DMS 273 treated with DMSO at 0.1 percent for 48 hours (cell line): ENCODE results near the gene TSKS.

Experiments
- DNase-seq: peaks from one replicate; lab custom pipeline; 2025; lab: John Stamatoyannopoulos, UW

TSKS gene, protein sequence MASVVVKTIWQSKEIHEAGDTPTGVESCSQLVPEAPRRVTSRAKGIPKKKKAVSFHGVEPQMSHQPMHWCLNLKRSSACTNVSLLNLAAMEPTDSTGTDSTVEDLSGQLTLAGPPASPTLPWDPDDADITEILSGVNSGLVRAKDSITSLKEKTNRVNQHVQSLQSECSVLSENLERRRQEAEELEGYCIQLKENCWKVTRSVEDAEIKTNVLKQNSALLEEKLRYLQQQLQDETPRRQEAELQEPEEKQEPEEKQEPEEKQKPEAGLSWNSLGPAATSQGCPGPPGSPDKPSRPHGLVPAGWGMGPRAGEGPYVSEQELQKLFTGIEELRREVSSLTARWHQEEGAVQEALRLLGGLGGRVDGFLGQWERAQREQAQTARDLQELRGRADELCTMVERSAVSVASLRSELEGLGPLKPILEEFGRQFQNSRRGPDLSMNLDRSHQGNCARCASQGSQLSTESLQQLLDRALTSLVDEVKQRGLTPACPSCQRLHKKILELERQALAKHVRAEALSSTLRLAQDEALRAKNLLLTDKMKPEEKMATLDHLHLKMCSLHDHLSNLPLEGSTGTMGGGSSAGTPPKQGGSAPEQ

DNA sequence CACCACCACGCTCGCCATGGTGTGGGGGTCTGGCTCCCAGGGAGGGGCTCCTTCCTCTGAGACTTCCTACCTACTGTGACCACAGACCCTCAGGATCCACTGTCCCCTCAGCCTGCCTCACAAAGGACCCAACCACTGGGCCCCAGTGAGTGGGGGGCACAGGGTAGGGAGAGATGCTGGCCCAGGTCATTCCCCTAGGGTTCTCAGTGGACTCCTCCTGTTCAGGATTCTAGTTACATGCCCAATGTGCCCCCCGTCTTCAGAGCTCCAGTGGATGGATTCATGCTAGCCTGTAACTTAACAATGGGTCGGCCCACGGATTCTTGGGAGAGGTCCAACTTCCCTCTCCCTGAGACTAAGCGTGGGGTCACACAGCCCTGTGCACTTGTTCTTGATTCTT lies at the start of gene TSKS:
TSKS (minus strand) TSS at position 77 of the 400 bp plus-strand sequence; CDS start at position 18, 59 bp downstream.
- DNase-seq, result no peak

DNA sequence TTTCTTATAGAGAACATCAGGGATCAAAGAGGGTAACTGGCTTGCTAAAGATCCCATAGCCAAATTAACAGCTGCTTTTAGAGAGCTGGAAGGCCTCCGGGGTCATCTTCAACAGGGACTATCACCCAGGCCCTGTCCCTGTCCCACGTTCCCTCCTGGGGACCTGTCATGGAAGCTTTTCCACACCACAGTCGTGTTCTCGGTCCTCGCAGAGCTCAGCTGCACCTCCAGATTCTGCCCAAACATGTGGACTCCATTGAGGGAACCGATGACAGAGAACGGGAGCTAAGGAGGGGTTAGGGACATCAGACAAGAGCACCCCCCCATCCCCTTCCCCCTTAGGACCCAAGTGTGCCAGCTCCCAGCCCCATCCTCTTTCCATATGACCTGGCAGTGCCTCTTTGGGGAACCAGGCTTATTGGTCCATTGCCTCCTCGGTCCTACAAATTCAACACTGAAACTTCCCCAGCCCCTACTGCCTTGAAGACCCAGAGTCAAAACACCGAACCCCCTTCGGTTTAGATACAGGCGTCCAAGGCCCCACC lies 49.4 kb upstream of the TSKS start:
- DNase-seq, result no peak

DNA sequence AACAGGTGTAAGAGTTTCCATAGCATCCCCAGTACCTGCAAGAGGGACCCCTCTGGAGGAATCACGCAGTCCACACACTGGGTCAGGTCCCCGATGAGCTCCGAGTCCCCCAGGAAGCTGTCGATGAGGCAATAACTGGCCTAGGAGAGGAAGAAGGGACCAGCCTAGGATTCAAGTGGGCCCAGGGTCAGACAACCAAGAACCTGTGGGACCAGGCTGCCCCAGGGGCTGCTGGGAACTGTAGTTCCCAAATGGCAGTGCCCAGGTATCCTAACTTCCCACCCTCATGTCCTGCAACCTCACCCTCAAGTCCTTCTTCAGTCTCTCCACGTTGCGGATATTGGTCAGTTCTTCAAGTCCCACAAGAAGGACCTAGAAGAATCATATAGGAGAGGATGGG lies 48.2 kb upstream of the TSKS start:
- no peak for DNase-seq

DNA sequence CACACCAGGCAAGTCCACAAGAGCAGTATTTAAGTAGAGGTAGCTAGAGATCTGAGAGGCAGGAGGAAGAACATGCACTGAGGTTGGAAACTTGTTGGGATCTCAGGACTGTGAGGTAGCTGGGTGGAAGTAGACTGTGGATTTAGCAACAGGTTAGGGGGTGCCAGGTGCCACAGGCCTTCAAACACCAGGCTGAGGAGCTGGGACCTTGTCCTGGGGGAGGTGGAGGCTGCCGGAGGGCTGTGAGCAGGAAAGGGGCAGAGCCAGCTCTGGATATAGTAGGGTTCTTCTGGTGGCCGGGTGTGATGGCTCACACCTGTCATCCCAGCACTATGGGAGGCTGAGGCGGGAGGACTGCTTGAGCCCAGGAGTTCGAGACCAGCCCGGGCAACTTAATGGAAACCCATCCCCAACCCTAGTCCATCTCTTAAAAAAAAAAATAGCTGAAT lies 46.9 kb upstream of the TSKS start:
- no peak for DNase-seq

DNA sequence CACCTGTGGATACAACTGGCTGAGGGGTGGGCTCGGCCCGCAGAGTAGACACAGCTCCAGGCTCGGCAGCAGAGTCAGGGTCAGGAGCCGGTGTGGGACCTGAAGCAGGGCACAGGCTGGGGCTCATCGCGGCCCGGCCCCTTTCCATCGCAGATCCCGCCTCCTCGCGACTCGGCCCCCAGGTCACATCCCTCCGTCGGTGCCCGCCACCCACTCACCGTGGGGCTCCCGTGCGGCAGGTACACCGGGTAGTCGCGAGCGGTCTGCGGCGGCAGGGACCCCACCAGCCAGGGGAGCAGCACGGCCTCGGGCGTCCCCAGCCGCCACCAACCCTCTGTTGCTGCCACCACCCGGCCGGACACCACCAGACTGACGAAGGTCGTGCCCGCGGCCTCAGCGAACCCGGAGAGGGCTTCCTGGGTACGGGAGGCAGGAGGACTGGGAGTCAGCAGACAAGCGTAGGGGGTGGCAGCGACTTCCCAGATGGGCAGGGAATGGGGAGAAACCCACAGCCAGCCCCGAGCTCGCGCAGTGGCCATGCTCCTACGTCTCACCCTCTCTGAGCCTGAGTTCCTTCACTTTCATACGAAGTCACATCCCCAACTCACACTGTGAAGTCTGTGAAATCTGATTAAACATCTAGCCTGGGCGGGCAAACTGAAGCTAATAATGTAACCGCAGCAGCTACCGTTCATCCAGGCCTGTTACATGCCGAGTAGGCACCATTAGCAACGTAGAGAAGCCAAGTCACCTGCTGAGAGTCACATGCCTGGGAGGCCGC lies 46.2 kb upstream of the TSKS start:
- DNase-seq, result no peak

DNA sequence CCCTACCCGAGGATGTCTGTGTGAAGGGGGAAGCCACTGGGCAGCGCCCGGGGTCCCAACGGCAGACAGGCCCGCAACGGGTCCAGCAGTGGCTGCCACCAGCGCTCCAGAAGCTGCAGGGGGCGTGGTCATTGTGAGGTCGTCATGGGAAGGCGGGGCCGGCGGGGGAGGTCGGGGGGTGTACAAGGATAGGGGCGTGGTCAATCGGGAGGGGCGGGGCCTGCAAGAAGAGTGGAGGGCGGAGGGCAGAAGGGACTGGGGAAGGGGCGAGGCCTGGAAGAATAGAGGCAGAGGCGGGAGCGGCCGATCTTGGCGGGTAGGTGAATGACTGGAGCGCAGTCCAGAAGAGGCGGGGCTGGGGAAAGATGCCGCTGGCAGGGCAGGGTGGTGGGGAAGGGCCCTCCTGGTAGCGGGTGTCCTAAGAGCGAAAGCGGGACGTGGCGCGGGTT lies 45.6 kb upstream of the TSKS start:
- no peak for DNase-seq

DNA sequence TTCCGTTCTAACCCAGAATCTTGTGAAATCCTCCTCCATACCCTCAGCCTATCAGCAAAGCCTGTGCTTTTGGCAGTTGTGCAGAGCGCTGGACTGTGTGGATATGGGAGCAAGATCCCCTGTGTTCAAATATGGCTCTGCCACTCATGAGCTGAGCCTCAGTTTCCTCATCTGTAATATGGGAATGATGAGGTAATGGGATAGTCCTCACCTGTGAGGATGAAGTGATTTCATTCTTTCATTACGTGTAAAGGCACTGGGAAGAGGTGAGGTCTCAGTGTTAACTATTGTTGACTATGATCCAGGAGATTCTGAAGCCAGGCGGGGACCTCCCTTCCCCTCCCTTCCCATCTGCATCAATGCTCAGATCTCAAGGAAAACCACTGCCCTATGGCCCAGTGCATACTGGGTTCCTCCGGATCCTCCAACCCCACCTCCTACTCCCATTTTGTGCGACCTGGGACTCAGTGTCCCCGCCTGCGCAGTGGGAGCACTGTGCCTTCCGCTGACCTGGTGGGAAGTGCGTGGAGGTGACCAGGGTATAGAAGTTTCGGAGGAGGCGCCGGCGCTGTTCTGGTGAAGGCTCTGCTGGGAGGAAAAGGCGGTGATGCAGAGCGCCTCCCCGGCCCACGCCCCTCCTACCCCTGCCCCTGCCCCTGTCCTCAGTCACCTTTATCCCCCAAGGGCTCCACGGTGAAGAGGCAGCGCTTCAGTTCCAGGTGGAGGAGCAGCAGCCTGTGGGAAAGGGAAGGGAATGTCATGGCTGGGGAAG lies 45.0 kb upstream of the TSKS start:
- no peak for DNase-seq

DNA sequence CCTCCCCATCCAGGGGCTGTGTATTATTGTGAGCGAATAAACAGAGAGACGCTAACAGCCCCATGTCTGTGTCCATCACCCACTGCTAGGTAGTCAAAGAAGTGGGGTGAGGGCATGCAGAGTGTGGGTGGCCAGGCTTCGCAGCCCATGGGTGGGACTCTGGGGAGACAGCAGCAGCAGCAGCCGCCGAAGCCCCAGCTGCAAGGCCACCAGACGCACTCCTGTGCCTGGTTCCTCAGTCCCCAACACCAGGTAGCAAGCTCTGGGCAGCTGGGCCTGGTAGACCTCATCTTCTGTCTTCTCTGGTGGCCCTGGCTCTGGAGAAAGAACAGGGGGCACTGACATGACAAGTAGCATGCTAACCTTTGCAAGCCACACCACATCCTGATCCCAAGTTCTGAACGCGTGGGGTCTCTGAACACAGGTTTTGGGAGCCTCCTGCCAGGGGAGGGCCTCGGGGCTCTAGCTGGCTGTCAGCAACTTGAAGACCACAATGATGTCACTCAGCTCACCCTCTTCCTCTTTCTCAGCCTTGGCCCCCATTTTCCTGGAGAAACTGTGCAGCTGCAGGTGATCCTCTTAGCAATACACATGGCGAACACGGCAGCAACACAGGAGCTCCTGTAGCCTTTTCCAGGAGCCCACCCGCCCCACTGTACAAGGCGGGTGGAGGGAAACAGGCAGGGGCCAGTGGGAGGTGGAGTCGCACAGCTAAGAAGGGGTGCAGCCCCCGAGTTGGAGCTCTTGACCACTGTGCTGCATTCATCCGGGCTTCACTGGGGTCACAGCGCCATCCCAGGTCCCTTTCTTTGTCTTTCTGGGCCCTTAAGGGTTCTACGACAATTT lies 44.2 kb upstream of the TSKS start:
- DNase-seq, result no peak

DNA sequence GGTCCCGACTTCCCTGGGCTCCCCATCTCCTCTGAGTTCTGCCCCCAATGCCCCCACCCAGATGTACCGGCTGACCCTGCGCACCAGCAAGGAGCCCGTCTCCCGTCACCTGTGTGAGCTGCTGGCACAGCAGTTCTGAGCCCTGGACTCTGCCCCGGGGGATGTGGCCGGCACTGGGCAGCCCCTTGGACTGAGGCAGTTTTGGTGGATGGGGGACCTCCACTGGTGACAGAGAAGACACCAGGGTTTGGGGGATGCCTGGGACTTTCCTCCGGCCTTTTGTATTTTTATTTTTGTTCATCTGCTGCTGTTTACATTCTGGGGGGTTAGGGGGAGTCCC lies 43.5 kb upstream of the TSKS start:
- no peak for DNase-seq

DNA sequence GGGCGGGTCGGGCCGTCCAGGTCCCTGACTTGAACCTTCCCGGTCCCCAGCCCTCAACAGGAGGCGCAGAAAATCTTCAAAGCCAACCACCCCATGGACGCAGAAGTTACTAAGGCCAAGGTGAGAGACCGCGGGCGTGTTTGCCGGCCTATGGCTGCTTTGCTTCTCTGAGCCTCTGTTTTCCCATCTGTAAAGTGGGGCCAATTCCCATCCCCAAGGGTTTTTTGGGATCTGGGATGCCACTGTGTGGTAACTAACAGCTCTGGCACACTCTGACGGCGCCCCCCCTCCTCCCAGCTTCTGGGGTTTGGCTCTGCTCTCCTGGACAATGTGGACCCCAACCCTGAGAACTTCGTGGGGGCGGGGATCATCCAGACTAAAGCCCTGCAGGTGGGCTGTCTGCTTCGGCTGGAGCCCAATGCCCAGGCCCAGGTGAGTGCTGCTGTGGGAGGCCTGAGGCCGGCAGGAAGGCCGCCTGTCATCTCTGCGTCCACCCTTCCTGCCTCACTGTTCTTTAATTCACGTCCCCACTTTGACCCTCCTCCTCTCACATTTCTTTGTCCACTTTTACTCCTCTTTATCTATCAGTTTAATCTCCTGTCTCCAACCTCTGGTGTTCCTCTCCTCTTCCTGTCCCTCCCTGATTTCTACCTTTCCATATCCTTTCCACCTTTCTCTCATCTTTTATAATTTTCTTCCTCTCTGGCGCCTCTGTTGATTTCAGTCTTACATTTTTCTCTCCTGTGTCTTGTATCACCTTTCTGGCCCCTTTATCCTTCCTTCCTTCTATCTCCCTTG lies 42.9 kb upstream of the TSKS start:
- no peak for DNase-seq

DNA sequence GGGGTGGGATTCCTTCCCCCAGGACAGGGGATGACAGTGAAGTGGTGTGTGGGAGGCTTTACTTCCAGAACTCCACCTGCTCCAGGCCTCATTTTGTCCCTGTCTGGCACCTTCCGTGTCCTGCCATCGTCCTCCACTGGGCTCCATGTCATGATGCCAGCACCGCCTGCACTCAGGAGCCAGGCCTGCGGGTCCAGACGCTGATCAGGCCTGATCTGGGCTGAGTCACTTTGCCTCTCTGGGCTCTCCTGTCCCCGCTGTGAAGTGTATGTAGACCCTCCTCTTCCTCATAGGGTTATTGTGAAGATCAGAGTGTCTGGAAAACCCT lies 40.4 kb upstream of the TSKS start:
- DNase-seq, result no peak

DNA sequence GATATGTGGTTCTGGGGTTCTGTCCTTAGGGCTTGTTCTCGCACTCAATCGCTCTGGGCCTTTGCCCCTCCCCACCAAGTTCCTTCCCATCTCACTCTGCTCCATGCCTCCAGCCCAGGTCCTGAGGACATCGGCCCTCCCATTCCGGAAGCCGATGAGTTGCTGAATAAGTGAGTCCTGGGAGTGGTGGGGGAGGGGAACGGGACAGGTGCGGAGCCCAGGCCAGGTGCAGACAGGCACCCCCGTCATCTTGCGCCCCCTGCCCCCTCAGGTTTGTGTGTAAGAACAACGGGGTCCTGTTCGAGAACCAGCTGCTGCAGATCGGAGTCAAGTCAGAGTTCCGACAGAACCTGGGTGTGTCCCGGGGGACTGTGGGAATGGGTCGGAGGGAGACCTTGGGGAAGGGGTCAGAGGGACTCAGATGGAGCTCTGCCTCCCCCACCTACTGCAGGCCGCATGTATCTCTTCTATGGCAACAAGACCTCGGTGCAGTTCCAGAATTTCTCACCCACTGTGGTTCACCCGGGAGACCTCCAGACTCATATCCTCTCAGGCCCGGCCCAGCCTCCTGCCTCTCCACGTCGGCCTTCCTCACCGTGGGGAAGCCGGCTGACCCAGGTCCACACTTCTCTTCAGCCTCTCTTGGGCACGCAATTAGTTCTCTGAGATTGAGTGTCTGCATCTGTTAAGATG lies 39.9 kb upstream of the TSKS start:
- no peak for DNase-seq

DNA sequence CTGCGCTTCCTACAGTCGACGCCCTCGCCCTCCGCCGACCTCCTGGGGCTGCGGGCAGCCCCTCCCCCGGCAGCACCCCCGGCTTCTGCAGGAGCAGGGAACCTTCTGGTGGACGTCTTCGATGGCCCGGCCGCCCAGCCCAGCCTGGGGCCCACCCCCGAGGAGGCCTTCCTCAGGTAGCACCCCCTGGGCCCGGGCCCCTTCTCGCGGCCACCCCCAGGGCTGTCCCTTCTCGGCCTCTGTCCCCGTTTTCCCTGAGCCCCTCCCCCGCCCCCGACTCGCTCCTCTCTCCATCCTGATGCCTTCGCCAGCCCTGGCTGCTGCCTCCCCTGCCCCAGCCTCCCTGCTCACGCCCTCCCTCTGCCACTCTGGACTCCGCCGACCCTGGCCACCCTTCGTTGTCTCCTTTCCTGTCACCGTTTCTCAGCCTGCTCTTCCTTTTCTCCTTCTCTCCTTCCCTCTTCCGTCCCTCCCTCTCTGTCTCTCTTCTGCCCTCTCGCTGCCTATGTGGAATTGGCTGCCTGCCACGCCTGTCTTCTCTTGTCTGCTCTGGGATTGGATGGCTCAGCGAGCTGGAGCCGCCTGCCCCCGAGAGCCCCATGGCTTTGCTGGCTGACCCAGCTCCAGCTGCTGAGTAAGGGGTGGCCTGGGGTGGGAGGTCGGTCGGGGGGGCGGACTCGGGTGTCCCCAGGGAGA lies 39.0 kb upstream of the TSKS start:
- peak; percentile 35 for DNase-seq

DNA sequence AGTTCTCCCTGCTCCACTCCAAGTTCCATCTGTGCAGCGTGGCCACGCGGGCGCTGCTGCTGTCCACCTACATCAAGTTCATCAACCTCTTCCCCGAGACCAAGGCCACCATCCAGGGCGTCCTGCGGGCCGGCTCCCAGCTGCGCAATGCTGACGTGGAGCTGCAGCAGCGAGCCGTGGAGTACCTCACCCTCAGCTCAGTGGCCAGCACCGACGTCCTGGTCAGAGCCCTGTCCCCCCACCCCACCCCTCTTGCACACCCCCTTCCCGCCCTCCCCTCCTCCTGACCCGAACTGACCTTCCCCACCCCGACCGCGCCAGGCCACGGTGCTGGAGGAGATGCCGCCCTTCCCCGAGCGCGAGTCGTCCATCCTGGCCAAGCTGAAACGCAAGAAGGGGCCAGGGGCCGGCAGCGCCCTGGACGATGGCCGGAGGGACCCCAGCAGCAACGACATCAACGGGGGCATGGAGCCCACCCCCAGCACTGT lies 38.3 kb upstream of the TSKS start:
- no peak for DNase-seq

DNA sequence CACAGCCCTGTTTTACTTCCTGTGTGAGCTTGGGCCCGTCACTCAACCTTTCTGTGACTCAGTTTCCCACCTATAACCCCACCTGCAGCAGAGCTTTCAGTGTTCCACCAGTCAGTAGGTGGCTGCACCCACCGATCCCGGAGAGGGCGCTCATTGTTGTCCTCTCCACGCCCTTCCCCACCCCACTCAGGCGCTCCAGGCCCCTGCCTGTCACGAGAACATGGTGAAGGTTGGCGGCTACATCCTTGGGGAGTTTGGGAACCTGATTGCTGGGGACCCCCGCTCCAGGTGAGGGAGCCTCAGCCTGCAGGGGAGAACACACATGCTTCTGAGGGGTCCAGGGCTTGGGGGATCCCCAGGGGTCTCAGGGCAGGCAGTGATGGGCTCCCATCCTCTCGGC lies 37.7 kb upstream of the TSKS start:
- DNase-seq, result no peak

DNA sequence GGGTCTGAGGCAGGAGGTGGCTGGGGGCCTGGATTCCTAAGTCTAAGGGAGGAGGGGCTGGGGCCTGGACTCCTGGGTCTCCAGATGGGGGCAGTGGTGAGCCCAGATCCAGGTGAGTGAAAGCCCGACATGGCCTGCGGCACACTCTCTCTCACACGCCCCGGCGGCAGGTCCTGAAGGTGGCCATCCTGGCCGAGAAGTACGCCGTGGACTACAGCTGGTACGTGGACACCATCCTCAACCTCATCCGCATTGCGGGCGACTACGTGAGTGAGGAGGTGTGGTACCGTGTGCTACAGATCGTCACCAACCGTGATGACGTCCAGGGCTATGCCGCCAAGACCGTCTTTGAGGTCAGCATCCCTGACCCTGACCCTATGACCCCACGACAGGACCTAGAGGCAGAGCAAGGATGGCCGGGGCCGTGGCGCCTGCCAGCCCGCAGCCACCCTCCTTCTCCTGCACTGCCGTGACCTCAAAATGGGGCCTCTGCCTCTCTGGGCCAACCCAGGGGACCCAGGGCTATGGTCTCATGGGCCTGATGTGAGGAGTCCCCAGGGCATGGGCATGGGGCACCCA lies 36.8 kb upstream of the TSKS start:
- no peak for DNase-seq

DNA sequence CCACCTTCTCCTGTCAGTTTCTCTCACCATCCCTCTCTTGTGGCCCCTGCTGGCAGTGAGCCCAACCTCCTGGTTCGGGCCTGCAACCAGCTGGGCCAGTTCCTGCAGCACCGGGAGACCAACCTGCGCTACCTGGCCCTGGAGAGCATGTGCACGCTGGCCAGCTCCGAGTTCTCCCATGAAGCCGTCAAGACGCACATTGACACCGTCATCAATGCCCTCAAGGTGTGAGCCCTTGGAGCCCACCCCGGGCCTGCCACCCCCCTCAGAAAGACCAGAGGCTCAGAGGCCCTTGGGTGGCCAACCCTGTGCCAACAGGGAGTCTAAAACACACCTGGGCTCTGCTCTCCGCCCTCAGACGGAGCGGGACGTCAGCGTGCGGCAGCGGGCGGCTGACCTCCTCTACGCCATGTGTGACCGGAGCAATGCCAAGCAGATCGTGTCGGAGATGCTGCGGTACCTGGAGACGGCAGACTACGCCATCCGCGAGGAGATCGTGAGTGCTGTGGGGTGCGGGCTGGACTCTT lies 36.2 kb upstream of the TSKS start:
- no peak for DNase-seq

DNA sequence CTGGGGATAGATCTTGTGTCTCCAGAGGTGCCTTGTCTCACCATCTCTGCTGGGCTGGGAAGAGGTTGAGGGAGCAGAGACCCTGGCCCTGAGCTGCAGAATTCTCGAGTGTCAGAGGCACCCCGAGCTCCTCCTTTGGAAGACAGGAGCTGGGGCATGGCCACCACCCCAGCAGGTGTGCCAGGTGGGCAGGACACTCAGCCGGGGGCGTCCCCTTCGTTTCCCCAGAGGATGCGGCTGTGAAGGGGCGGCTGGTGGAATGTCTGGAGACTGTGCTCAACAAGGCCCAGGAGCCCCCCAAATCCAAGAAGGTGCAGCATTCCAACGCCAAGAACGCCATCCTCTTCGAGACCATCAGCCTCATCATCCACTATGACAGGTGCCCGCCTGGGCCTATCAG lies 35.5 kb upstream of the TSKS start:
- no peak for DNase-seq
